AG09319 (cell line): ENCODE results near the gene SLIRP.

ENCODE experiments used
- DNase-seq: peaks from one replicate; pipeline ENCODE4 v3.0.0-alpha.2; 2010; ENCODE audit warnings: low read depth; ENCODE audit errors: extremely low read depth
- CTCF ChIP-seq: IDR thresholded peaks from 2 replicates; pipeline ENCODE4 v1.5.1; 2011; ENCODE audit warnings: low read depth, mild to moderate bottlenecking, inconsistent platforms, low read length, moderate library complexity

The SLIRP gene

GRCh38 chr14:77714926-77715325 lies 7.0 kb downstream of the SLIRP start:
- no peak for TF ChIP-seq CTCF
- no peak for DNase-seq

GRCh38 chr14:77717608-77718305 lies 9.9 kb downstream of the SLIRP start:
- no peak for TF ChIP-seq CTCF
- DNase-seq = no peak

GRCh38 chr14:77721437-77721836 lies 13.5 kb downstream of the SLIRP start:
- TF ChIP-seq CTCF = no peak
- DNase-seq = no peak

GRCh38 chr14:77722301-77722700 lies 14.4 kb downstream of the SLIRP start:
- TF ChIP-seq CTCF = no peak

GRCh38 chr14:77730976-77731497 lies 23.1 kb downstream of the SLIRP start:
- no peak for TF ChIP-seq CTCF
- no peak for DNase-seq

More at GRCh38 chr14:77722301-77722700, 14.4 kb downstream of the SLIRP start:
- DNase-seq = no peak

- DNase-seq = no peak
Measured at GRCh38 chr14:77738559-77739250, 30.8 kb downstream of the SLIRP start.

More at GRCh38 chr14:77738559-77739250, 30.8 kb downstream of the SLIRP start:
- TF ChIP-seq CTCF = no peak
